HTR-8/SVneo (cell line): ENCODE measurements around the gene RAB39A.
"Not testable (repeated sequence)": the region's sequence is repeated elsewhere in the genome, so short reads cannot be mapped to it uniquely, and the experiment has no call there.

Experiments used
- DNase-seq: peaks from one replicate; pipeline ENCODE4 v3.0.0; 2011; ENCODE audit warnings: low spot score, mixed read lengths; ENCODE audit not compliant: insufficient read length
- FAIRE-seq: peaks from 2 replicates; lab custom pipeline; 2011; peaks lifted over from hg19 to GRCh38; lab: Jason Lieb, UNC

The RAB39A gene

GRCh38 chr11:107928046-107928766, at the start of gene RAB39A:
Gene RAB39A, plus strand, starts transcription at chr11:107928448. Its CDS starts 121 bp downstream, at chr11:107928569.
- DNase-seq: peak; percentile 100

GRCh38 chr11:107881471-107881870, 46.8 kb upstream of the RAB39A start:
- not testable (repeated sequence) for FAIRE-seq, DNase-seq

More at GRCh38 chr11:107928046-107928766, at the start of gene RAB39A:
- FAIRE-seq: peak; percentile 99

- peak; percentile 33 for FAIRE-seq
- no peak for DNase-seq
Measured at GRCh38 chr11:107882095-107882820, 46.0 kb upstream of the RAB39A start.

- DNase-seq: peak; percentile 67
- no peak for FAIRE-seq
Measured at GRCh38 chr11:107898270-107898669, 30.0 kb upstream of the RAB39A start.

- FAIRE-seq (no peak), DNase-seq (no peak)
Measured at GRCh38 chr11:107908211-107908610, 20.0 kb upstream of the RAB39A start.

GRCh38 chr11:107912415-107912814, 15.8 kb upstream of the RAB39A start:
- not testable (repeated sequence) for DNase-seq, FAIRE-seq

DNA sequence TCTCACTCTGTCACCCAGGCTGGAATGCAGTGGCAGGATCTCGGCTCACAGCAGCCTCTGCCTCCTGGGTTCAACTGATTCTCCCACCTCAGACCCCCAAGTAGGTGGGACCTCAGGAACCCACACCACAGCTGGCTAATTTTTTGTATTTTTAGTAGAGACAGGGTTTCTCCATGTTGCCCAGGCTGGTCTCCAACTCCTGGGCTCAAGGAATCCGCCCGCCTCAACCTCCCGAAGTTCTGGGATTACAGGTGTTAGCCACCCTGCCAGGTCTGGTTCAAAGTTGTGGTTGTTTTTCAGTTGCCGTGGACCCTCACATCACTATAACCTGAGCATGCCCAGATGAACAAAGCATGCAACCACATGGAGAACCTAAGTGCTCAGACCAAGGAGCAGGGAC, 13.0 kb upstream of the RAB39A start:
- FAIRE-seq (no peak), DNase-seq (no peak)

DNA sequence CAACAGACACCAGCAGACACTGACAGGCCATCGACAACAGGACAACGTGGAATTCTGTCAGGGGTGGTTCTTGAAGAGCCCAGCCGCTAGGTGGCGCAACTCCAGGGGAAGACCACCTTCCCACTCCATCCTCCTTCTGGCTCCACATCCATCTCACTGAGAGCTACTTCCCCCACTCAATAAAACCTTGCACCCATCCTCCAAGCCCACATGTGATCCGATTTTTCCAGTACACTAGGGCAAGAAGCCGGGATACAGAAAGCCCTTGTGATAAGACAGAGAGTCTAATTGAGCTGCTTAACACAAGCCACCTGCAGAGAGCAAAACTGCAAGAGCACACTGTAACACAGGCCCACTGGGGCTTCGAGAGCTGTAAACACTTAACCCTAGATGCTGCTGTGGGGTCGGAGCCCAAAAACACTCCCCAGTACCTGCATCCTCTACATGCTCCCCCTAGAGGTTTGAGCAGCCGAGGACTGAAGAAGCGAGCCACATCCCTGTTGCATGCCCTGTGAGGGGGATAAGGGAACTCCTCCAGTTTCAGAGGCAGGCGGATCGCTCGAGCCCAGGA, 11.5 kb upstream of the RAB39A start:
- FAIRE-seq (peak; percentile 67), DNase-seq (peak; percentile 63)

- FAIRE-seq (no peak), DNase-seq (no peak)
Measured at GRCh38 chr11:107921997-107922396, 6.3 kb upstream of the RAB39A start.

DNA sequence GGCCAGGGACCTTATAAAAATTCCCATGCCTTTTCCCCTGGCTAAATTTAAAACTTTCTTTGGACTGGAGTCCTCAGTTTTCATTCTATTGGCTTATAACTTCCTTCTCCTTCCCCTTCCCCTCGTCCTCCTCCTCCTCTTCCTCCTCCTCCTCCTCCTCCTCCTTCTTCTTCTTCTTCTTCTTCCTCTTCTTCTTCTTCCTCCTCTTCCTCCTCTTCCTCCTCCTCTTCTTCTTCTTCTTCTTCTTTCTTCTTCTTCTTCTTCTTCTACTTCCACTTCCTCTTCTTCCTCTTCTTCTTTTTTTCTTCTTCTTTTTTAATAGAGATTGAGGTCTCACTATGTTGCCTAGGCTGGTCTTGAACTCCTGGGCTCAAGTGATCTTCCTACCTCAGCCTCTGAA, 4.7 kb upstream of the RAB39A start:
- not testable (repeated sequence) for DNase-seq, FAIRE-seq

DNA sequence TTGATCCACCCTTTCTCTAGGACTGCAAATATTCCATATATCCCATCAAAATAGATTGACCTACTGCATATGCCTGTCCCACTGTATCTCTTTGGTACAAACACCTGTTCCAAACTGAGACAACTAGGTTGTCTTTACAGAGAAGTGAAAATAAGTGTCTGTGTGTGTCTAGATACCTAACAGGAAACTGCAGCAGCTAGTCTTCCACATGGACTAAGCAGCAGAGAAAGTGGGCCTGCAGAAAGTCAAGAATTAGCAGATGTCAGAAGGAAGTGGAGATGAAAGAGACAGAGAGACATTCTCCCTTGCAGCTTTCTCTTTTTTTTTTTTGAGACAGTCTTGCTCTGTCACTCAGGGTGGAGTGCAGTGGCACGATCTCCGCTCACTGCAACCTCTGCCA, 3.9 kb upstream of the RAB39A start:
- FAIRE-seq (no peak), DNase-seq (no peak)

- no peak for DNase-seq
- FAIRE-seq: no peak
Measured at GRCh38 chr11:107927559-107927958, 689 bp upstream of the RAB39A start.

GRCh38 chr11:107928767-107929507, 689 bp downstream of the RAB39A start:
- FAIRE-seq: peak; percentile 90
- peak; percentile 69 for DNase-seq

- no peak for FAIRE-seq
- DNase-seq: no peak
Measured at GRCh38 chr11:107929611-107930200, 1.5 kb downstream of the RAB39A start.

GRCh38 chr11:107931206-107931605, 3.0 kb downstream of the RAB39A start:
- DNase-seq: no peak
- no peak for FAIRE-seq

DNA sequence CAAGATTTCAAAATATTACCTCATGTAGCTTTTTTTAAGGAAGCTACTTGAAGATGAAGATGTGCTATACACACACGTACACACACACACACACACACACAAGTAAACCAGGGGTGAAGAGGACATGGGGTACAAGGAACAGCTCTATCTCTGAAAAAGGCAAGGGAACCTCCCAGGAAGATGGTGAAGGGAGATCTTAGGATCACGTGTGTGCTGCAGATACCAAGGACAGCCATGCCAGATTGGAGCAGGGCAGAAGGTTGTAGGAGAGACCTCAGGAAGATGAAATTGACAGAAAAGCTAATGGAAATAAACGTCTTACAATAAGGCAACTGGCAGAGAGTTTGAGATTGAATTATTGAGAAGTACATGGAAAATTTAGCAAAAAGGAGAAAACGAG, 19.7 kb downstream of the RAB39A start:
- FAIRE-seq: no peak

GRCh38 chr11:107948328-107948727, 20.1 kb downstream of the RAB39A start:
- FAIRE-seq, DNase-seq: not testable (repeated sequence)

More for the DNA sequence above, 19.7 kb downstream of the RAB39A start:
- no peak for DNase-seq

- no peak for DNase-seq
- no peak for FAIRE-seq
Measured at GRCh38 chr11:107951155-107951554, 22.9 kb downstream of the RAB39A start.

DNA sequence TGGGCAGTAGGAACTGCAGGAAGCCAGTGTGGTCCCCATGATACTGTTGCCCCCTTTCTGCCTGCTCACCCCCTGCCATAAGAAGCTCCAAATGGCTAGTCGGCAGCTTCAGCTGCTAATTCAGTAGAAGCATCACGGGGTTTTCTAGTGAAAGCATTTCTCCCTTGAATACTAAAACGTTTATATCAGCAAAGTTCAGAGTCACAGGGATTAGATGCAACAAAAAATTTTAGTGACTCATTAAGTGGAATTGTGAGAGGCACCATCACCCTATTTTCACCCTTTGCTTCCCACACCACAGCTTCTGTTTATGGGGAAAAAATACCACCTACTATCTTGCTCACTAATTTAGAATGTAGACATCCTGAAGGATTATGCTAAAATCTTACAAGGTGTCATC, 25.2 kb downstream of the RAB39A start:
- FAIRE-seq: no peak

DNA sequence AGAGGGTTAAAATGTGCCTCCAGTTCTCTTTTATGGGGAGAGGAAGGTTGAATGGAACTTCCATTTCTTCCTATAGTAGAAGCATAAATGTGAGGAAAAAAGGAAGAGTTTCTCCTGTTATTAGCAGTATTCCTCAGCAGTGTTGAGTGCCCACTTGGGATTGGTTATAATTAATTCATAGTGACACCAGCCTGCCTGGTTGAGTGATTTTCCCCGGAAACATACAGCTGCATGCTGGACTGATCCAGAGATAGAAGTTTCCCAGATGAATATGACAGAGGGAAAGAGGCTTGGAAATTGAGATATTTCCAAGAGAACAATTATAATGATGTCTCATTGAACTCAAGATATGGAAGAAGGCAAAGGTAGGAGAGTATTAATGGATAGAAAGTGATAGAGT, 28.3 kb downstream of the RAB39A start:
- DNase-seq (no peak), FAIRE-seq (no peak)

More for the DNA sequence above, 25.2 kb downstream of the RAB39A start:
- no peak for DNase-seq
